OCI-LY3 (cell line): Measurements from ENCODE around the gene PRR36.
A peak's percentile ranks its signal among the peaks of the same experiment; 100 is the strongest.

ENCODE experiments used
- H2AFZ ChIP-seq: fragments of 200-600, 300-600 bp; shearing (Covaris generic); 2 replicates; pipeline ENCODE4 v1.6.0; 2014; ENCODE audit warnings: antibody characterized with exemption, low read depth, low read length
- H3K27ac ChIP-seq: fragments of 200-600, 300-600 bp; sonication (generic); 2 replicates; pipeline ENCODE4 v1.5.1; 2014; ENCODE audit warnings: mild to moderate bottlenecking, low read length, moderate library complexity, mixed read lengths
- H3K27me3 ChIP-seq: fragments of 200-600, 300-600 bp; sonication (generic); 2 replicates; pipeline ENCODE4 v1.6.1; 2014; ENCODE audit warnings: low read depth, low read length, mixed read lengths
- H3K36me3 ChIP-seq: fragments of 200-600, 300-600 bp; sonication (generic); replicated peaks from 2 replicates; pipeline ENCODE3; 2014; ENCODE audit warnings: low read depth, low read length, mixed read lengths
- H3K4me1 ChIP-seq: fragments of 300-600, 200-600 bp; sonication (generic); 2 replicates; pipeline ENCODE4 v1.6.1; 2014; ENCODE audit warnings: low read length, mixed read lengths
- H3K4me2 ChIP-seq: fragments of 200-600, 300-600 bp; sonication (generic); 2 replicates; pipeline ENCODE4 v1.6.1; 2014; ENCODE audit warnings: low read length, mixed read lengths
- H3K4me3 ChIP-seq: fragments of 300-600, 200-600 bp; sonication (generic); 2 replicates; pipeline ENCODE4 v1.5.1; 2014; ENCODE audit warnings: antibody characterized with exemption, mild to moderate bottlenecking, low read length, moderate library complexity
- H3K79me2 ChIP-seq: fragments of 300-600, 200-600 bp; shearing (Covaris generic); 2 replicates; pipeline ENCODE4 v1.6.1; 2014; ENCODE audit warnings: mild to moderate bottlenecking, low read length, mixed read lengths
- H3K9ac ChIP-seq: fragments of 300-600, 200-600 bp; shearing (Covaris generic); 2 replicates; pipeline ENCODE4 v1.6.0; 2014; ENCODE audit warnings: mild to moderate bottlenecking, low read length, moderate library complexity
- H3K9me3 ChIP-seq: fragments of 200-600, 300-600 bp; shearing (Covaris generic); 2 replicates; pipeline ENCODE4 v1.6.1; 2014; ENCODE audit warnings: low read length, mixed read lengths; ENCODE audit not compliant: insufficient read depth
- H4K20me1 ChIP-seq: fragments of 200-600, 300-600 bp; sonication (generic); 2 replicates; pipeline ENCODE4 v1.6.1; 2016; ENCODE audit warnings: low read length, mixed read lengths; ENCODE audit not compliant: insufficient read depth
- CTCF ChIP-seq: fragments of 200-600, 300-600 bp; sonication (generic); IDR thresholded peaks from 2 replicates; pipeline ENCODE4 v1.5.1; 2014; ENCODE audit warnings: antibody characterized with exemption, low read length, low read depth
- EZH2phosphoT487 ChIP-seq: fragments of 200-600 bp; shearing (Covaris generic); IDR thresholded peaks from 2 replicates; pipeline ENCODE4 v1.6.1; 2018; ENCODE audit warnings: antibody characterized with exemption, mixed run types, low read depth

PRR36 gene

GRCh38 chr19:7832781-7833180 lies 41.4 kb downstream of the PRR36 start:
- no peak overlapping the region for H3K27ac ChIP-seq
- H3K27me3 ChIP-seq: 0 out of 2 replicates have a peak, but pooled peaks cover under 1% of the 10 kb centered on the region
- TF ChIP-seq EZH2phosphoT487 (no peak), CTCF (no peak)
- no peaks in the 10 kb centered on the region for H4K20me1 ChIP-seq
- no peak overlapping the region for H3K9ac ChIP-seq
- H2AFZ ChIP-seq: no peak overlapping the region
- no peak overlapping the region for H3K4me2 ChIP-seq
- peaks cover 8% of the 10 kb centered on the region for H3K4me1 ChIP-seq
- H3K4me3 ChIP-seq: no peak overlapping the region
- no peaks in the 10 kb centered on the region for H3K79me2 ChIP-seq
- no peaks in the 10 kb centered on the region for H3K9me3 ChIP-seq
- no peaks in the 10 kb centered on the region for H3K36me3 ChIP-seq

GRCh38 chr19:7832009-7832408 lies 42.2 kb downstream of the PRR36 start:
- no peak overlapping the region for H3K4me2 ChIP-seq
- H3K27ac ChIP-seq: no peak overlapping the region

GRCh38 chr19:7831452-7831851 lies 42.7 kb downstream of the PRR36 start:
- Histone ChIP-seq H3K4me1 (peaks cover 8% of the 10 kb centered on the region), H3K79me2 (no peaks in the 10 kb centered on the region), H3K9me3 (no peaks in the 10 kb centered on the region), H3K27ac (no peak overlapping the region), H3K27me3 (peaks cover 9% of the 10 kb centered on the region; the same call in 1 of the 2 replicates), H4K20me1 (no peaks in the 10 kb centered on the region), H2AFZ (no peak overlapping the region), H3K36me3 (no peaks in the 10 kb centered on the region), H3K4me3 (no peak overlapping the region), H3K4me2 (no peak overlapping the region), H3K9ac (no peak overlapping the region)
- TF ChIP-seq EZH2phosphoT487: no peak
- TF ChIP-seq CTCF: peak; percentile 47

More at GRCh38 chr19:7832009-7832408, 42.2 kb downstream of the PRR36 start:
- no peaks in the 10 kb centered on the region for H3K79me2 ChIP-seq
- H3K9me3 ChIP-seq: no peaks in the 10 kb centered on the region
- H3K36me3 ChIP-seq: no peaks in the 10 kb centered on the region
- TF ChIP-seq CTCF (no peak), EZH2phosphoT487 (no peak)
- H2AFZ ChIP-seq: no peak overlapping the region
- H3K4me3 ChIP-seq: no peak overlapping the region
- H3K27me3 ChIP-seq: 0 out of 2 replicates have a peak, but pooled peaks cover 7% of the 10 kb centered on the region
- H3K4me1 ChIP-seq: peaks cover 8% of the 10 kb centered on the region
- H3K9ac ChIP-seq: no peak overlapping the region
- no peaks in the 10 kb centered on the region for H4K20me1 ChIP-seq

- H3K9ac ChIP-seq: peak overlapping the region; percentile 57; the same call in 1 of the 2 replicates
- peaks cover 10% of the 10 kb centered on the region; the same call in 1 of the 2 replicates for H3K27me3 ChIP-seq
- no peaks in the 10 kb centered on the region for H3K36me3 ChIP-seq
- no peaks in the 10 kb centered on the region for H4K20me1 ChIP-seq
- H3K4me3 ChIP-seq: peak overlapping the region; percentile 81
- H3K4me1 ChIP-seq: peaks cover 8% of the 10 kb centered on the region
- H3K79me2 ChIP-seq: no peaks in the 10 kb centered on the region
- no peak for TF ChIP-seq CTCF
- no peak for TF ChIP-seq EZH2phosphoT487
- H3K27ac ChIP-seq: no peak overlapping the region
- peak overlapping the region; percentile 60 for H3K4me2 ChIP-seq
- H3K9me3 ChIP-seq: no peaks in the 10 kb centered on the region
- H2AFZ ChIP-seq: no peak overlapping the region
Observed at GRCh38 chr19:7830823-7831222, 43.4 kb downstream of the PRR36 start.
